ENCODE data around the gene WDR26. TPM values are rescaled to one million over a fixed set of nuclear protein-coding genes. Genes with fewer than 3 reads are reported as not detected.

The WDR26 gene
- total RNA-seq, 1 experiment from 2014 or later, result 81.4 TPM

DNA sequence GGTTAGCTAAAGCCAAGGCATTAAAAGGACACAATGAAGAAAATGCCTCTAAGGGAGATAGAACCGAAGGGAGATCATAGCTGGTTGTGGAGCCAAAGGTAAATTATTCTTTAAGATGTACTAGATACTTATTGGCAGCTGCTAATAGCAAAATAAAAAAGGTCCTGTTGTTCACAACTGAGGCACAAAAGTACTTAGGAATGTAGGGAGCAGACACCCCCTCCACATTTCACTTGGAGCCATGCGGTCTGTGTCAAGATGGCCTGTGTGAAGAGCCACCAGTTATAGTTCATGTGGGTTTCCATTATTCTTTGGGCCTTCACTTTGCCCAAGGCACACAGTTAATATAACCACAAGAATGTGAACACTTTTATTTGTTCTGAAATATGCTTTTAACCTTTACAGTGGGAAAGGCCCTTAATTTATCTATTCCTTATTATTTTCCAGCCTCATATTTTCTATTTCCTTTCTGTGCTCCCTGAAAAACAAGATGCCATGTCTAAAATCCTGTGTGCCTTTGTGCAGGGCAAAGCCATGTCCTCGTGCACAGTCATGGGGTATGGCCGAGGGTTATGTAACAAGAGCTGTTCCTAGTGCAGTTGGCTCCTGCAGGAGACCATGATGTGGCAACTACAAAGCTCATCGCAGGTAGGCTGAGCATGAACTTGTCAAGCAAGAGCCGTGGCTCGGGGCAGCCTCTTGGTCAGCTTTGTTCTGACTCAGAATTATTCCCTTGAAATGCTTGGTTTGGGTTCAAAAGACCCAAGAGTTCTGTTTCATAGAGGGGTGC is 16.2 kb upstream of the WDR26 start:
- H3K79me2 ChIP-seq (ENCODE audit: insufficient read depth, low read length), result 0 out of 2 replicates have a peak, but pooled peaks cover 1% of the 10 kb centered on the region
- H3K9me3 ChIP-seq (ENCODE audit: control insufficient read depth, low read depth, low read length), result no peaks in the 10 kb centered on the region
- no peaks in the 10 kb centered on the region for H4K20me1 ChIP-seq (ENCODE audit: control insufficient read depth, insufficient read depth, insufficient read length)
- H3K9ac ChIP-seq (ENCODE audit: extremely low read depth, insufficient read length, low read length), result no peak overlapping the region
- H3K23me2 ChIP-seq (ENCODE audit: insufficient read length, low read depth, low read length, poor library complexity, severe bottlenecking), result no peaks in the 10 kb centered on the region
- no peak overlapping the region for H4K8ac ChIP-seq (replicated peaks; ENCODE audit: insufficient read length, low read depth, low read length)
- no peak overlapping the region for H2AK5ac ChIP-seq (ENCODE audit: insufficient read length, low read length)
- H2AFZ ChIP-seq (ENCODE audit: low read length), result no peak overlapping the region
- DNase-seq, result no peak
- H2BK15ac ChIP-seq (ENCODE audit: low read depth, low read length), result no peak overlapping the region
- no peaks in the 10 kb centered on the region for H3K4me1 ChIP-seq (ENCODE audit: insufficient read depth, low read length)
- H3K36me3 Mint-ChIP-seq (ENCODE audit: insufficient read depth in 1 of 3, low read depth in 3 of 3), result peaks cover 0 to 3% (median under 1%) of the 10 kb centered on the region in 3 experiments; a peak in 3 of 7 replicates
- H3K56ac ChIP-seq (ENCODE audit: insufficient read length, low read depth, low read length), result no peak overlapping the region
- no peaks in the 10 kb centered on the region for H3K9me3 Mint-ChIP-seq
- no peak overlapping the region for H3K27ac ChIP-seq (ENCODE audit: insufficient read length, low read depth, low read length)
- no peak overlapping the region for H3T11ph ChIP-seq (ENCODE audit: low read length)
- H3K23ac ChIP-seq (ENCODE audit: insufficient read length, low read depth, low read length), result no peak overlapping the region
- no peaks in the 10 kb centered on the region for H3K27me3 Mint-ChIP-seq (ENCODE audit: low read depth)
- H3K27me3 ChIP-seq (ENCODE audit: insufficient read depth, low read length), result no peaks in the 10 kb centered on the region
- H2BK5ac ChIP-seq (ENCODE audit: insufficient read length, low read length), result peak overlapping the region; percentile 77
- H3K14ac ChIP-seq (ENCODE audit: insufficient read depth, low read length), result no peak overlapping the region
- H3K18ac ChIP-seq (ENCODE audit: insufficient read length, low read depth, low read length), result no peak overlapping the region
- H4K91ac ChIP-seq (ENCODE audit: insufficient read length, low read depth, low read length), result no peak overlapping the region
- no peak overlapping the region for H4K5ac ChIP-seq (ENCODE audit: insufficient read length, low read depth, low read length)
- H3K79me1 ChIP-seq (ENCODE audit: insufficient read depth, low read depth, low read length, poor library complexity, severe bottlenecking), result no peaks in the 10 kb centered on the region
- WGBS (ENCODE audit: extremely low coverage, insufficient read length, low lambda C conversion rate), result no CpG with 5 or more reads among the region's 7 CpGs
- H2BK20ac ChIP-seq (ENCODE audit: low read depth, low read length, poor library complexity, severe bottlenecking), result no peak overlapping the region
- no peak overlapping the region for H3K4ac ChIP-seq (ENCODE audit: low read depth, low read length)
- TF ChIP-seq, protein P1, sequence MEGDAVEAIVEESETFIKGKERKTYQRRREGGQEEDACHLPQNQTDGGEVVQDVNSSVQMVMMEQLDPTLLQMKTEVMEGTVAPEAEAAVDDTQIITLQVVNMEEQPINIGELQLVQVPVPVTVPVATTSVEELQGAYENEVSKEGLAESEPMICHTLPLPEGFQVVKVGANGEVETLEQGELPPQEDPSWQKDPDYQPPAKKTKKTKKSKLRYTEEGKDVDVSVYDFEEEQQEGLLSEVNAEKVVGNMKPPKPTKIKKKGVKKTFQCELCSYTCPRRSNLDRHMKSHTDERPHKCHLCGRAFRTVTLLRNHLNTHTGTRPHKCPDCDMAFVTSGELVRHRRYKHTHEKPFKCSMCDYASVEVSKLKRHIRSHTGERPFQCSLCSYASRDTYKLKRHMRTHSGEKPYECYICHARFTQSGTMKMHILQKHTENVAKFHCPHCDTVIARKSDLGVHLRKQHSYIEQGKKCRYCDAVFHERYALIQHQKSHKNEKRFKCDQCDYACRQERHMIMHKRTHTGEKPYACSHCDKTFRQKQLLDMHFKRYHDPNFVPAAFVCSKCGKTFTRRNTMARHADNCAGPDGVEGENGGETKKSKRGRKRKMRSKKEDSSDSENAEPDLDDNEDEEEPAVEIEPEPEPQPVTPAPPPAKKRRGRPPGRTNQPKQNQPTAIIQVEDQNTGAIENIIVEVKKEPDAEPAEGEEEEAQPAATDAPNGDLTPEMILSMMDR (conservative IDR thresholded peaks at IDR 0.05), result no peak
- no peak overlapping the region for H3K27ac Mint-ChIP-seq
- no peak overlapping the region for H3K4me3 Mint-ChIP-seq
- H3K4me2 ChIP-seq (ENCODE audit: insufficient read depth, insufficient read length, low read length), result no peak overlapping the region
- no peak overlapping the region for H2BK12ac ChIP-seq (ENCODE audit: insufficient read length, low read depth, low read length)
- H2BK120ac ChIP-seq (ENCODE audit: low read depth, low read length, poor library complexity, severe bottlenecking), result no peak overlapping the region
- peaks cover 6 to 7% of the 10 kb centered on the region in 2 experiments for H3K4me1 Mint-ChIP-seq

Measured in H9 (cell line).